Transverse colon (tissue), 4 donors: ENCODE measurements around the gene TACC2. TPM values are rescaled to one million over a fixed set of nuclear protein-coding genes. Genes with fewer than 3 reads are reported as not detected.

Source experiments
- DNase-seq: peaks from one replicate; pipeline ENCODE4 v3.0.0-alpha.2; 2019
- H3K27ac ChIP-seq, 4 donors: fragments of 200-600 bp; sonication (generic); 2 replicates each; pipeline ENCODE4 v1.5.1; 2016 to 2018; ENCODE audit warnings: inconsistent platforms in 4 of 4
- H3K27me3 ChIP-seq: fragments of 200-600 bp; sonication (generic); 2 replicates; pipeline ENCODE4 v1.5.1; 2017; ENCODE audit warnings: inconsistent platforms
- H3K36me3 ChIP-seq, 4 donors: fragments of 200-600 bp; sonication (generic); 2 replicates each; pipeline ENCODE4 v1.5.1; 2017 to 2019; ENCODE audit warnings: inconsistent platforms in 4 of 4
- H3K4me1 ChIP-seq, 4 donors: fragments of 200-600 bp; sonication (generic); 2 replicates each; pipeline ENCODE4 v1.5.1; 2017 to 2020; ENCODE audit warnings: inconsistent platforms in 4 of 4
- H3K4me3 ChIP-seq, 4 donors: fragments of 200-600 bp; sonication (generic); 1 replicate in 1 of 4; 2 replicates in 3 of 4; pipeline versions ENCODE4 v1.5.1 to v1.6.1; 2017 to 2019; ENCODE audit warnings: inconsistent platforms in 4 of 4
- H3K9me3 ChIP-seq, 2 donors: fragments of 200-600 bp; sonication (generic); 2 replicates each; pipeline ENCODE4 v1.5.1; 2017 to 2019; ENCODE audit warnings: inconsistent platforms in 2 of 2
- EP300 ChIP-seq: sonication (generic); formaldehyde crosslinking; IDR thresholded peaks from one replicate; pipeline ENCODE4 v1.6.1; 2017; ENCODE audit warnings: antibody characterized with exemption, low read depth
- POLR2A ChIP-seq: fragments of 450-650 bp; IDR thresholded peaks from one replicate; pipeline ENCODE4 v1.6.1; 2016; ENCODE audit warnings: antibody characterized with exemption, mild to moderate bottlenecking, moderate library complexity
- POLR2AphosphoS5 ChIP-seq, 3 donors: sonication (generic); formaldehyde crosslinking; IDR thresholded peaks; one replicate each; pipeline ENCODE4 v1.6.1; 2016; ENCODE audit warnings: antibody characterized with exemption in 3 of 3
- WGBS, 2 donors: methylation state at CpG; one replicate each; pipeline ENCODE4 v1.1.5; 2018; ENCODE audit warnings: low coverage in 1 of 2; 5-methylcytosine and 5-hydroxymethylcytosine counted together
- in situ Hi-C, 4 donors: fragments of 200-750 bp; cut with MboI; loops; one replicate each; pipeline versions ENCODE4 v1.15.0 to v1.15.1; 2017; ENCODE audit warnings: low sequenced_read_pairs in 3 of 4, low pct_ligation_motif_present in 1 of 4, low pct_unique_long_range_greater_than_20kb in 1 of 4
- intact Hi-C: fragments of 100-400 bp; cut with DNase I; formaldehyde crosslinking; loops from one replicate; pipeline ENCODE4 v1.15.1; 2023; ENCODE audit warnings: low total_unique reads
- total RNA-seq, 4 donors: library from RNA; depleted of rRNA; stranded (reverse); fragments of >200 nt; gene quantifications; one replicate each; pipeline ENCODE4 v1.1.0, GENCODE V29; 2016
- TF ChIP-seq, protein P1 (sequence below), 5 experiments: fragments of 200-600 bp in 3 of 5; fragments of 450-650 bp in 2 of 5; sonication (generic) in 3 of 5; IDR thresholded peaks; 1 replicate in 2 of 5; 2 replicates in 3 of 5; pipeline ENCODE4 v1.5.1; 2016 to 2017; ENCODE audit warnings: antibody characterized with exemption in 5 of 5, inconsistent platforms in 3 of 5, mild to moderate bottlenecking in 2 of 5, moderate library complexity in 1 of 5

TACC2 gene
- total RNA-seq, 4 donors from 2014 or later = 65.9 to 178 (median 101) TPM

DNA sequence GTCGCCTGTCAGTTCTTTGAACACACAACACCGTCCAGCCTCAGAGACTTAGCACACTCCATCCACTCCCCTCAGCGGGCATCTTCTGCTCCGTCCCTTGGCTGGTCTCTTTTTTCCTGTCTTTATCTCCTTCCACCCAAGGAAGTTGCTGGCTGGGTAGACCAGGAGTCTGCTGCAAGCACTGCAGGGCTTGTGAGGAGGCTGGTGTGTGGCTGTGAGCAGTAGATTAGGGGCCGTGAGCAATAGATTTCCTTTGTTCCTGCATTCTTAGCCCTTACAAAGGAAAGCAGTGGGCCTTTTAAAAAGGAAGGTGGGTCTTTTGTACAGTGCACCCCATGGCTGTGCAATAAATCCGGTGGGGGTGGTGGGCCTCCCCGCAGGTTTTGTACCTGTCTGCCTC lies 181.8 kb downstream of the TACC2 start:
- in situ Hi-C loops = no loop called here
- H3K36me3 ChIP-seq = no peaks in the 10 kb centered on the region
- 76 to 93% methylated on average over 2 to 7 of the region's 7 CpGs for WGBS, 2 donors

DNA sequence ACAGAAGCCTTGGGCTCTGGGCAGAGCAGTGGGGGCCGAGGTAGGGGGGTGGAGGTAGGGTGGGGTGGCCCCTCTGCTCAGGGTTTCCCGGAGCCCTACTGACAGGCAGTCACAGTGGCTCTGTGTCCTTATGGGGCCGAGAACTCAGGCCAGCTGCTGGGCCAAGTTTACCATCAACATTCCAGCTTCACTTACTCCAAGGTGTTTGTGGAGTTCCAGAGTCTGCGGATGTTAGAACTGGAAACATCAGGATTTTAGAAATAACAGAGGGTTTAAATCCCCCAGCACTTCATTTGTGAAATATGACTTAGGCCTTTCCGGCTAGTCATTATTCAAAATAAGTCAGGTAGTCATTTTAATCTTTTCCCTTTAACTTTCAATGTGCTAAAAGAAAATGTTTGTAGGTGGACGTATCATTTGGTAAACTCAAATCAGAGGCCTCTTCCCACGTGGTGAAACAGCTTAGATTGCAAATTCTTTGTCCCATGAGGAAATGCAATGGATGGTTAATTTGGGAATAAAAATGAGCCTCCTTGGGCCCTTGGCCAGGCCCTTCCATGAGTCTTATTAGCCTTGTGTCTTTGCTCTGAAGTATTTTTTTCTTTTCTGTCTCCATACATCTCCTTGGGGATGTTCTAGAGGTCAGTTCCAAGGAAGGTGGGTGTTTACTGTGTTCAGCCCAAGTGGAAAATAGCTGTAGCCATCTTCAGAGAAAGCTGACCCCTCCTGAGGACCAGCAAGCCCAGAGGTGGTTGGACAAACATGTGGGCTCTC lies 182.5 kb downstream of the TACC2 start:
- DNase-seq = no peak
- Histone ChIP-seq H3K27ac (peak overlapping the region; percentile 7 to 51 (median 42)), H3K36me3 (no peaks in the 10 kb centered on the region), H3K27me3 (no peaks in the 10 kb centered on the region), H3K4me3 (no peak overlapping the region), H3K9me3 (no peaks in the 10 kb centered on the region), H3K4me1 (peaks cover 0 to 14% (median 5%) of the 10 kb centered on the region in 4 donors)
- in situ Hi-C loops (no loop called here), intact Hi-C loops (no loop called here)
- 66 to 75% methylated on average over 4 to 7 of the region's 7 CpGs for WGBS, 2 donors
- TF ChIP-seq, protein P1, sequence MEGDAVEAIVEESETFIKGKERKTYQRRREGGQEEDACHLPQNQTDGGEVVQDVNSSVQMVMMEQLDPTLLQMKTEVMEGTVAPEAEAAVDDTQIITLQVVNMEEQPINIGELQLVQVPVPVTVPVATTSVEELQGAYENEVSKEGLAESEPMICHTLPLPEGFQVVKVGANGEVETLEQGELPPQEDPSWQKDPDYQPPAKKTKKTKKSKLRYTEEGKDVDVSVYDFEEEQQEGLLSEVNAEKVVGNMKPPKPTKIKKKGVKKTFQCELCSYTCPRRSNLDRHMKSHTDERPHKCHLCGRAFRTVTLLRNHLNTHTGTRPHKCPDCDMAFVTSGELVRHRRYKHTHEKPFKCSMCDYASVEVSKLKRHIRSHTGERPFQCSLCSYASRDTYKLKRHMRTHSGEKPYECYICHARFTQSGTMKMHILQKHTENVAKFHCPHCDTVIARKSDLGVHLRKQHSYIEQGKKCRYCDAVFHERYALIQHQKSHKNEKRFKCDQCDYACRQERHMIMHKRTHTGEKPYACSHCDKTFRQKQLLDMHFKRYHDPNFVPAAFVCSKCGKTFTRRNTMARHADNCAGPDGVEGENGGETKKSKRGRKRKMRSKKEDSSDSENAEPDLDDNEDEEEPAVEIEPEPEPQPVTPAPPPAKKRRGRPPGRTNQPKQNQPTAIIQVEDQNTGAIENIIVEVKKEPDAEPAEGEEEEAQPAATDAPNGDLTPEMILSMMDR (IDR thresholded peaks at IDR 0.05) = no peak
- TF ChIP-seq POLR2A = no peak
- TF ChIP-seq POLR2AphosphoS5 (IDR thresholded peaks at IDR 0.05) = no peak
- no peak for TF ChIP-seq EP300

More for the DNA sequence above, 181.8 kb downstream of the TACC2 start:
- no peak for DNase-seq
- no peak overlapping the region for H3K4me3 ChIP-seq
- TF ChIP-seq EP300 (no peak), POLR2A (no peak), POLR2AphosphoS5 (IDR thresholded peaks at IDR 0.05) (no peak)
- TF ChIP-seq, protein P1 (IDR thresholded peaks at IDR 0.05) = no peak
- H3K27me3 ChIP-seq = no peaks in the 10 kb centered on the region
- H3K4me1 ChIP-seq = peaks cover 0 to 14% (median 5%) of the 10 kb centered on the region in 4 donors
- H3K27ac ChIP-seq = peak overlapping the region; percentile 7 to 48 (median 40)
- intact Hi-C loops = no loop called here
- H3K9me3 ChIP-seq = no peaks in the 10 kb centered on the region

DNA sequence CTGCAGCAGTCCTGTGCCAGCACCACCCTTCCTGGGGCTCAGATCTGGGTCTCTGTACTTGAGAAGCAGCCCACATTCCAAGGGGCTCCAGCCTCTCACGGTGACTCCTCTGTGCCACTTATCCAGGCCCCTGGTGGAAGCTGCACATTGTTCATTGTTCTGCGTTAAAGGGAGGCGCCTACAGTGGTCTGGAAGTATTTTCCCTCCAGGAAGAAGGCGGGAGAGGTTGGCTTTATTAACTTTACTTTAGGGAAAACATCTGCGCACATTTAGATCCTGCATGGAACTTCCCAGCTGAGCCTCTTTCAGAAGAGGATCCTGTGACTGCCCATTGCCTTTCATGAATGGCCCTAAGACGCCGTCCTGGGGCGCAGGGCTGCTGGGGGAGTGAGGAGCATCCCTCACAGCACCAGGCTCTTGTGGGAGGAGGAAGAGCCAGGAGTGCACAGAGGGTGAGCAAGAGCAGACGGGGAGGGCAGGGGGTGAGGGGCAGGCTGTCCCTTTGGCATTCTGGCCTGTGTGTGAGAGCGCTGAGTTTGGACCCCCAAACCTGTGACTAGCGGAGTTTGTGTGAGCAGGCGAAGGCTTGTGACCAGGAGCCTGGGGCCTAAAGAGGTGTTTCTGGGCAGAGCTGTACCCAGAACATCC lies 183.5 kb downstream of the TACC2 start:
- intact Hi-C loops (no loop called here), in situ Hi-C loops (no loop called here)
- no peak overlapping the region for H3K4me3 ChIP-seq
- peak overlapping the region in 3 of 4 donors; percentile 4 to 51 (median 48) for H3K27ac ChIP-seq
- H3K4me1 ChIP-seq = peaks cover 0 to 14% (median 5%) of the 10 kb centered on the region in 4 donors
- no peaks in the 10 kb centered on the region for H3K36me3 ChIP-seq
- 71 to 75% methylated on average over 5 to 12 of the region's 12 CpGs for WGBS, 2 donors
- DNase-seq = no peak
- TF ChIP-seq, protein P1 (IDR thresholded peaks at IDR 0.05) = no peak
- TF ChIP-seq POLR2AphosphoS5 (IDR thresholded peaks at IDR 0.05) (no peak), EP300 (no peak), POLR2A (no peak)
- H3K27me3 ChIP-seq = no peaks in the 10 kb centered on the region
- no peaks in the 10 kb centered on the region for H3K9me3 ChIP-seq

DNA sequence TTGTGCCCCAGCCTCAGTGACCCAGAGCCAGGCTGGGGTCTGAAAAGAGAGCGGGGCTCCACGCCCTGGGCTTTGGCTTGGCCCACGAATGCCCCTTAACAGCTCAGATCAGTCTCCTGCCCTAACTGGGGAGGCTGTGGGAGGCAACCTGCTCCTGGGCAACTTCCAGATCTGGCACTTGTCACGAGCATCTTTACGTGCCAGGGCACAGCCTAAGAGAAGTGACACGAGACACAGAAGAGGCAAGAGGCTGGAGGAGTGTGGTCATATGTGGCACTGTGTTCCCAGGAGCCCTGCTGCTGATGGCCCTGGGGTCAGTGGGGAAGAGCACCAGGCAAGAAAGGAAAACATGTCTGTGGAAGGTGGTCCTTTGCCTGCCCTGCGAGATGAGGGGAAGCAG lies 184.4 kb downstream of the TACC2 start:
- H3K4me3 ChIP-seq = no peak overlapping the region
- H3K9me3 ChIP-seq = no peaks in the 10 kb centered on the region
- TF ChIP-seq, protein P1 (IDR thresholded peaks at IDR 0.05) = no peak
- TF ChIP-seq POLR2AphosphoS5 (IDR thresholded peaks at IDR 0.05) = no peak
- no peak for TF ChIP-seq POLR2A
- TF ChIP-seq EP300 = no peak
- DNase-seq = no peak
- H3K36me3 ChIP-seq = no peaks in the 10 kb centered on the region
- intact Hi-C loops (no loop called here), in situ Hi-C loops (no loop called here)
- WGBS, 2 donors = 77% methylated on average over 7 of the region's 7 CpGs; no CpG with 5 or more reads in 1 of the 2 donors
- H3K27me3 ChIP-seq = no peaks in the 10 kb centered on the region
- no peak overlapping the region for H3K27ac ChIP-seq
- H3K4me1 ChIP-seq = peaks cover 0 to 14% (median 5%) of the 10 kb centered on the region in 4 donors
